Measurements from ENCODE around the gene PKN3.

Gene PKN3

DNA sequence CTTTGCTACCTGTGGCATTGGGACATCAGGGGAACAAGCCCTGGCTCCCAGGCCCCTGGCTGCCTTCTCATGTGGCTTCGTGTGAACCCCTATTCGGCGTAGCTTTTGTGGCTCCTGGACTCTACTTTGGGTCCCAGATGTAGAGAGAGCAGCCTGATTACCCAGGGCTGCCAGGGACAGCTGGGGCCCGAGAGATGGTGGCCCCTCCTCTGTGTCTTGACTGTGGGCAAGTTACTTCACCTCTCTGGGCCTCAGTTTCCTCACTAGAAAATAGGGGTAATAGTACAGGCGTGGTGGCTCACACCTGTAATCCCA, 2.0 kb downstream of the PKN3 start:
- no peak overlapping the region for H2AFZ ChIP-seq (ENCODE audit: low read length)
- H3K9me2 ChIP-seq (replicated peaks; ENCODE audit: low read depth, low read length): no peaks in the 10 kb centered on the region
- H3K9me3 ChIP-seq (ENCODE audit: insufficient read depth, low read depth, low read length): no peaks in the 10 kb centered on the region
- no peak overlapping the region for H3K4me3 ChIP-seq (ENCODE audit: low read length, poor library complexity, severe bottlenecking)
- H3F3A ChIP-seq (ENCODE audit: low read depth): no peaks in the 10 kb centered on the region
- TF ChIP-seq, protein P1, sequence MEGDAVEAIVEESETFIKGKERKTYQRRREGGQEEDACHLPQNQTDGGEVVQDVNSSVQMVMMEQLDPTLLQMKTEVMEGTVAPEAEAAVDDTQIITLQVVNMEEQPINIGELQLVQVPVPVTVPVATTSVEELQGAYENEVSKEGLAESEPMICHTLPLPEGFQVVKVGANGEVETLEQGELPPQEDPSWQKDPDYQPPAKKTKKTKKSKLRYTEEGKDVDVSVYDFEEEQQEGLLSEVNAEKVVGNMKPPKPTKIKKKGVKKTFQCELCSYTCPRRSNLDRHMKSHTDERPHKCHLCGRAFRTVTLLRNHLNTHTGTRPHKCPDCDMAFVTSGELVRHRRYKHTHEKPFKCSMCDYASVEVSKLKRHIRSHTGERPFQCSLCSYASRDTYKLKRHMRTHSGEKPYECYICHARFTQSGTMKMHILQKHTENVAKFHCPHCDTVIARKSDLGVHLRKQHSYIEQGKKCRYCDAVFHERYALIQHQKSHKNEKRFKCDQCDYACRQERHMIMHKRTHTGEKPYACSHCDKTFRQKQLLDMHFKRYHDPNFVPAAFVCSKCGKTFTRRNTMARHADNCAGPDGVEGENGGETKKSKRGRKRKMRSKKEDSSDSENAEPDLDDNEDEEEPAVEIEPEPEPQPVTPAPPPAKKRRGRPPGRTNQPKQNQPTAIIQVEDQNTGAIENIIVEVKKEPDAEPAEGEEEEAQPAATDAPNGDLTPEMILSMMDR (conservative IDR thresholded peaks at IDR 0.05; ENCODE audit: low read length): no peak
- H4K20me1 ChIP-seq (ENCODE audit: insufficient read depth, low read length, poor library complexity, severe bottlenecking): no peaks in the 10 kb centered on the region
- H3K4me2 ChIP-seq (ENCODE audit: low read depth, low read length, poor library complexity, severe bottlenecking): no peak overlapping the region
- no peaks in the 10 kb centered on the region for H3K79me2 ChIP-seq (ENCODE audit: insufficient read depth, low read length)
- H3K4me1 ChIP-seq (ENCODE audit: insufficient read depth, low read length, poor library complexity, severe bottlenecking): no peaks in the 10 kb centered on the region
- no peaks in the 10 kb centered on the region for H3K36me3 ChIP-seq (ENCODE audit: insufficient read depth, low read length)
- H3K27me3 ChIP-seq (ENCODE audit: insufficient read depth, low read length, poor library complexity, severe bottlenecking): no peaks in the 10 kb centered on the region
- H3K9ac ChIP-seq (ENCODE audit: low read depth, low read length, poor library complexity, severe bottlenecking): no peak overlapping the region

DNA sequence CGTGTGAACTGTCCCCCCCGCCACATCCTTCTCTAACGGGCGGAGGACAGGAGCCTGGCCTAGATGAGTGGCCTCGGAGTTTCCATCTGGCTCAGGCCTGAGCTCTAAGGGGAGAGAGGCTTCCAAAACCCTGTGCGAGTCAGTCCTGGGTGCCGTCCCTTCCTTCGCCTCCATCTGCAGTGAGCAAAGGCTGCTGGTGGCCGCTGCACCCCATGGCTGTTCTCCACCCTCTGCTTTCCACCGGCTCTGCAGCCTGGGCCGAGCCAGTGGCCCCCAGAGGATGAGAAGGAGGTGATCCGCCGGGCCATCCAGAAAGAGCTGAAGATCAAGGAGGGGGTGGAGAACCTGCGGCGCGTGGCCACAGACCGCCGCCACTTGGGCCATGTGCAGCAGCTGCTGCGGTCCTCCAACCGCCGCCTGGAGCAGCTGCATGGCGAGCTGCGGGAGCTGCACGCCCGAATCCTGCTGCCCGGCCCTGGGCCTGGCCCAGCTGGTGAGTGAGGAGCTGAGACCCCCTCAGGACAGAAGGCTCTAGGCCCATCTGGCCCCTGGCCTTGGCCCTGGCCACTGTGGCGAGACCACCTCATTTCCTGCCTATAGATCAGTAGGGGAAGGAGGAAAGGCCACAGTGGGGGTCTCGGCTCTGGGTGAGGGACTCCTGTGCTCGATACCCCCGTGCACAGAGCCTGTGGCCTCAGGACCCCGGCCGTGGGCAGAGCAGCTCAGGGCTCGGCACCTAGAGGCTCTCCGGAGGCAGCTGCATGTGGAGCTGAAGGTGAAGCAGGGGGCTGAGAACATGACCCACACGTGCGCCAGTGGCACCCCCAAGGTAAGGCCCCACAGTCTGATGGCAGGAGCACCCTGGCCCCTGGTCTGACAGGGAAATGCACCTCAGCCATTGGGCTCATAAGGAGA, 3.0 kb downstream of the PKN3 start:
- Histone ChIP-seq H4K20me1 (ENCODE audit: insufficient read depth, low read length, poor library complexity, severe bottlenecking) (no peaks in the 10 kb centered on the region), H3K4me3 (ENCODE audit: low read length, poor library complexity, severe bottlenecking) (no peak overlapping the region), H3K4me2 (ENCODE audit: low read depth, low read length, poor library complexity, severe bottlenecking) (no peak overlapping the region), H3F3A (ENCODE audit: low read depth) (no peaks in the 10 kb centered on the region), H3K4me1 (ENCODE audit: insufficient read depth, low read length, poor library complexity, severe bottlenecking) (no peaks in the 10 kb centered on the region), H3K9me2 (replicated peaks; ENCODE audit: low read depth, low read length) (no peaks in the 10 kb centered on the region), H3K79me2 (ENCODE audit: insufficient read depth, low read length) (no peaks in the 10 kb centered on the region), H3K27me3 (ENCODE audit: insufficient read depth, low read length, poor library complexity, severe bottlenecking) (no peaks in the 10 kb centered on the region), H3K9me3 (ENCODE audit: insufficient read depth, low read depth, low read length) (no peaks in the 10 kb centered on the region), H3K9ac (ENCODE audit: low read depth, low read length, poor library complexity, severe bottlenecking) (no peak overlapping the region), H3K36me3 (ENCODE audit: insufficient read depth, low read length) (no peaks in the 10 kb centered on the region), H2AFZ (ENCODE audit: low read length) (no peak overlapping the region)
- TF ChIP-seq, protein P1 (conservative IDR thresholded peaks at IDR 0.05; ENCODE audit: low read length): no peak
- no peak for TF ChIP-seq EZH2phosphoT487 (IDR thresholded peaks at IDR 0.05; ENCODE audit: borderline replicate concordance)

DNA sequence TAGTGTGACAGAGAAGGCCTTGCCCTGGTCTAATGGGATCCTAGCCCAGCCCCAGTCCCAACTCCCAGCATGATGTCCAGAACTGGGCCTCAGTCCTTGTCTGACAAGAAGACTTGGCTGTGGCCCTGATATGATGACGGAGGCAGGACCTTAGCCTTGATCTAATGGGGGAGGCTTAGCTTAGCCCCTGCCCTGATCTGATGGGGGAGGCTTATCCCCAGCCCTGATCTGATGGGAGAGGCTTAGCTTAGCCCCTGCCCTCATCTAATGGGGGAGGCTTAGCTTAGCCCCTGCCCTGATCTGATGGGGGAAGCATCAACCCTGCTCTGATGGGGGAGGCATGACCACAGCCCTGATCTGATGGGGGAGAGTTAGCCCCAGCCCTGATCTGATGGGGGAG, 3.7 kb downstream of the PKN3 start:
- H3F3A ChIP-seq (ENCODE audit: low read depth): no peaks in the 10 kb centered on the region
- H4K20me1 ChIP-seq (ENCODE audit: insufficient read depth, low read length, poor library complexity, severe bottlenecking): no peaks in the 10 kb centered on the region
- H3K9me3 ChIP-seq (ENCODE audit: insufficient read depth, low read depth, low read length): no peaks in the 10 kb centered on the region
- H2AFZ ChIP-seq (ENCODE audit: low read length): no peak overlapping the region
- H3K36me3 ChIP-seq (ENCODE audit: insufficient read depth, low read length): no peaks in the 10 kb centered on the region
- no peak overlapping the region for H3K4me3 ChIP-seq (ENCODE audit: low read length, poor library complexity, severe bottlenecking)
- TF ChIP-seq, protein P1 (conservative IDR thresholded peaks at IDR 0.05; ENCODE audit: low read length): no peak
- TF ChIP-seq EZH2phosphoT487 (IDR thresholded peaks at IDR 0.05; ENCODE audit: borderline replicate concordance): no peak
- no peaks in the 10 kb centered on the region for H3K4me1 ChIP-seq (ENCODE audit: insufficient read depth, low read length, poor library complexity, severe bottlenecking)
- no peaks in the 10 kb centered on the region for H3K9me2 ChIP-seq (replicated peaks; ENCODE audit: low read depth, low read length)
- H3K27me3 ChIP-seq (ENCODE audit: insufficient read depth, low read length, poor library complexity, severe bottlenecking): no peaks in the 10 kb centered on the region
- no peaks in the 10 kb centered on the region for H3K79me2 ChIP-seq (ENCODE audit: insufficient read depth, low read length)
- no peak overlapping the region for H3K4me2 ChIP-seq (ENCODE audit: low read depth, low read length, poor library complexity, severe bottlenecking)
- H3K9ac ChIP-seq (ENCODE audit: low read depth, low read length, poor library complexity, severe bottlenecking): no peak overlapping the region
